AML-193 (cell line): ENCODE data around the gene DGLUCY.
"Not testable (repeated sequence)": the region's sequence is repeated elsewhere in the genome, so short reads cannot be mapped to it uniquely, and the experiment has no call there.

ENCODE experiments used
- DNase-seq, 2 experiments: peaks; one replicate each; lab custom pipeline; 2025; lab: John Stamatoyannopoulos, UW

Gene DGLUCY

GRCh38 chr14:91211017-91211416 lies 97.1 kb downstream of the DGLUCY start:
- no peak for DNase-seq

- DNase-seq, result no peak
These were observed 100.4 kb downstream of the DGLUCY start for GRCh38 chr14:91214306-91214705.

- no peak for DNase-seq
These were observed 101.5 kb downstream of the DGLUCY start for GRCh38 chr14:91215381-91215780.

GRCh38 chr14:91216731-91217226 lies 102.9 kb downstream of the DGLUCY start:
- no peak for DNase-seq

GRCh38 chr14:91218014-91218413 lies 104.1 kb downstream of the DGLUCY start:
- DNase-seq, result no peak

GRCh38 chr14:91219517-91220389 lies 105.9 kb downstream of the DGLUCY start:
- DNase-seq, result no peak

- no peak for DNase-seq
These were observed 106.7 kb downstream of the DGLUCY start for GRCh38 chr14:91220581-91221000.

GRCh38 chr14:91221270-91221669 lies 107.4 kb downstream of the DGLUCY start:
- no peak for DNase-seq

- DNase-seq, result no peak
These were observed 109.3 kb downstream of the DGLUCY start for GRCh38 chr14:91223028-91223783.

GRCh38 chr14:91225025-91225424 lies 111.2 kb downstream of the DGLUCY start:
- DNase-seq, result no peak

GRCh38 chr14:91226360-91226759 lies 112.5 kb downstream of the DGLUCY start:
- not testable (repeated sequence) for DNase-seq

GRCh38 chr14:91227183-91227628 lies 113.3 kb downstream of the DGLUCY start:
- DNase-seq, result no peak

- DNase-seq, result no peak
These were observed 114.5 kb downstream of the DGLUCY start for GRCh38 chr14:91228112-91229004.

- DNase-seq, result no peak
These were observed 115.1 kb downstream of the DGLUCY start for GRCh38 chr14:91229005-91229382.

GRCh38 chr14:91229743-91230200 lies 115.9 kb downstream of the DGLUCY start:
- DNase-seq, result peak; percentile 77 to 82

GRCh38 chr14:91230397-91231035 lies 116.6 kb downstream of the DGLUCY start:
- no peak for DNase-seq

GRCh38 chr14:91231446-91231845 lies 117.6 kb downstream of the DGLUCY start:
- DNase-seq, result no peak

GRCh38 chr14:91232052-91232451 lies 118.2 kb downstream of the DGLUCY start:
- peak in 1 of 2 experiments; percentile 9 for DNase-seq

GRCh38 chr14:91232603-91233002 lies 118.7 kb downstream of the DGLUCY start:
- DNase-seq, result no peak

- DNase-seq, result no peak
These were observed 120.3 kb downstream of the DGLUCY start for GRCh38 chr14:91233936-91234790.
